K562 (cell line): ENCODE measurements around the gene SLC24A3. TPM values are rescaled to one million over a fixed set of nuclear protein-coding genes. Genes with fewer than 3 reads are reported as not detected.

Experiments
- ATAC-seq: fragments of 200-7000 bp; cut with Tn5 transposase; 3 replicates; pipeline ENCODE4 v1.9.1; 2020; ENCODE audit warnings: moderate library complexity
- BruUV-seq: library from RNA; stranded (reverse); fragments of 400-500 nt; replicated peaks from 2 replicates; lab custom pipeline; 2021; lab: Mats Ljungman, UMichigan
- CTCF ChIA-PET: fragments of 300-600 bp; formaldehyde crosslinking; extraction: SDS; loops from one replicate; lab custom pipeline; 2021; ENCODE audit warnings: low intra/inter-chr PET ratio; lab: Yijun Ruan, JAX
- POLR2A ChIA-PET: fragments of 300-600, 350-650 bp; sonication (Branson Sonifier 250); formaldehyde crosslinking; extraction: SDS; loops from one replicate; lab custom pipeline; 2021; ENCODE audit warnings: antibody characterized with exemption, inconsistent platforms; lab: Yijun Ruan, JAX
- DNase-seq, 4 experiments: peaks; one replicate each; pipeline versions ENCODE4 v3.0.0 to v3.0.0-alpha.2; 2011 to 2018; ENCODE audit warnings: low spot score in 3 of 4, mixed read lengths in 3 of 4; ENCODE audit errors: extremely low read depth in 1 of 4
- FAIRE-seq: peaks from 2 replicates; lab custom pipeline; 2011; peaks lifted over from hg19 to GRCh38; lab: Jason Lieb, UNC
- H2AFZ ChIP-seq: 2 replicates; pipeline ENCODE4 v1.6.0; 2011; ENCODE audit warnings: low read depth, low read length, control low read depth, inconsistent platforms
- H3K27ac ChIP-seq: fragments of 200-600 bp; 3 replicates; pipeline ENCODE4 v1.8.0; 2011; ENCODE audit warnings: low read depth, mild to moderate bottlenecking, control low read depth, inconsistent platforms, low read length, moderate library complexity, mixed read lengths; ENCODE audit errors: extremely low read depth
- H3K27me3 ChIP-seq, 2 experiments: fragments of 300-600 bp in 1 of 2; 2 replicates in 1 of 2; 3 replicates in 1 of 2; pipeline versions ENCODE4 v1.6.0 to v1.8.0; 2011; ENCODE audit warnings: inconsistent platforms in 2 of 2, low read length in 2 of 2, mild to moderate bottlenecking in 1 of 2, mixed read lengths in 1 of 2, moderate library complexity in 1 of 2; ENCODE audit not compliant: control insufficient read depth in 2 of 2, insufficient read depth in 2 of 2
- H3K36me3 ChIP-seq: fragments of 300-600 bp; 3 replicates; pipeline ENCODE4 v1.8.0; 2011; ENCODE audit warnings: mild to moderate bottlenecking, low read length, inconsistent platforms; ENCODE audit not compliant: control insufficient read depth, insufficient read depth
- H3K4me1 ChIP-seq, 2 experiments: fragments of 200-600 bp in 1 of 2; replicated peaks in 1 of 2; 2 replicates in 1 of 2; 3 replicates in 1 of 2; pipeline versions ENCODE4 v1.5.1 to v1.8.0; 2011; ENCODE audit warnings: inconsistent platforms in 2 of 2, low read length in 2 of 2, mild to moderate bottlenecking in 1 of 2, mixed read lengths in 1 of 2, moderate library complexity in 1 of 2; ENCODE audit not compliant: control insufficient read depth in 2 of 2, insufficient read depth in 2 of 2
- H3K4me2 ChIP-seq: 2 replicates; pipeline ENCODE4 v1.6.1; 2011; ENCODE audit warnings: low read length, control low read depth, inconsistent platforms, mixed read lengths; ENCODE audit not compliant: insufficient read depth
- H3K4me3 ChIP-seq: fragments of 200-600 bp; sonication (generic), shearing (Covaris generic); 2 replicates; pipeline ENCODE4 v1.5.1; 2016; ENCODE audit warnings: control low read depth, inconsistent platforms
- H3K79me2 ChIP-seq: fragments of 200-600 bp; 3 replicates; pipeline ENCODE4 v1.8.0; 2011; ENCODE audit warnings: low read length, inconsistent platforms; ENCODE audit not compliant: control insufficient read depth, insufficient read depth
- H3K9ac ChIP-seq, 2 experiments: 2 replicates each; pipeline versions ENCODE4 v1.6.0 to v1.6.1; 2011; ENCODE audit warnings: low read depth in 2 of 2, low read length in 2 of 2, control low read depth in 1 of 2, inconsistent platforms in 1 of 2, mild to moderate bottlenecking in 1 of 2, mixed read lengths in 1 of 2; ENCODE audit not compliant: insufficient read depth in 1 of 2
- H3K9me1 ChIP-seq: one replicate; pipeline ENCODE4 v1.6.0; 2011; ENCODE audit warnings: inconsistent platforms, mild to moderate bottlenecking, low read length, moderate library complexity; ENCODE audit not compliant: control insufficient read depth, insufficient read depth
- H3K9me3 ChIP-seq: replicated peaks from 2 replicates; pipeline ENCODE4 v1.5.1; 2011; ENCODE audit warnings: low read depth, low read length, inconsistent platforms; ENCODE audit not compliant: control insufficient read depth, insufficient read depth
- H4K20me1 ChIP-seq: replicated peaks from 2 replicates; pipeline ENCODE4 v1.6.1; 2011; ENCODE audit warnings: low read length, inconsistent platforms, mixed read lengths; ENCODE audit not compliant: control insufficient read depth, insufficient read depth
- BRF1 ChIP-seq: IDR thresholded peaks from 3 replicates; pipeline ENCODE4 v1.6.1; 2011; ENCODE audit warnings: borderline replicate concordance, mild to moderate bottlenecking; ENCODE audit not compliant: insufficient read length; ENCODE audit errors: extremely low read depth
- CBX5 ChIP-seq: IDR thresholded peaks from 2 replicates; pipeline ENCODE4 v1.6.1; 2014; ENCODE audit warnings: low read depth, borderline replicate concordance
- ETV5 ChIP-seq: sonication (generic); formaldehyde crosslinking; IDR thresholded peaks from 2 replicates; pipeline ENCODE4 v1.4.0; 2020; ENCODE audit warnings: low read depth, mild to moderate bottlenecking, missing genetic modification reagents
- FOSL1 ChIP-seq: fragments of 200-800 bp; sonication (Bioruptor generic); conservative IDR thresholded peaks from 2 replicates; pipeline ENCODE4 v1.6.1; 2016; ENCODE audit warnings: missing genetic modification characterization, missing compliant biosample characterization
- KDM4B ChIP-seq, 2 experiments: fragments of 450-650 bp in 1 of 2; sonication (generic) in 1 of 2; IDR thresholded peaks; 2 replicates each; pipeline ENCODE4 v1.6.1; 2016 to 2017; ENCODE audit warnings: borderline replicate concordance in 2 of 2, antibody characterized with exemption in 1 of 2, low read depth in 1 of 2, mild to moderate bottlenecking in 1 of 2
- L3MBTL2 ChIP-seq: fragments of 450-650 bp; IDR thresholded peaks from 2 replicates; pipeline ENCODE4 v1.6.1; 2016; ENCODE audit warnings: mild to moderate bottlenecking, moderate library complexity
- TAF9B ChIP-seq: fragments of 450-650 bp; IDR thresholded peaks from 2 replicates; pipeline ENCODE4 v1.6.1; 2018; ENCODE audit warnings: mild to moderate bottlenecking; ENCODE audit not compliant: partially characterized antibody
- ZNF589 ChIP-seq: fragments of 200-800 bp; sonication (Bioruptor generic); IDR thresholded peaks from 2 replicates; pipeline ENCODE4 v1.6.1; 2016; ENCODE audit warnings: low read depth, missing genetic modification characterization, missing compliant biosample characterization
- ZNF75A ChIP-seq: fragments of 450-650 bp; formaldehyde crosslinking; IDR thresholded peaks from 2 replicates; pipeline ENCODE4 v1.4.0; 2020; ENCODE audit warnings: mild to moderate bottlenecking
- WGBS: fragments of 100-300 bp; shearing (Covaris generic); methylation state at CpG from one replicate; pipeline ENCODE4 v1.1.6; 2016; ENCODE audit warnings: low coverage, mixed read lengths; ENCODE audit not compliant: insufficient coverage; ENCODE audit errors: missing lambda C conversion rate; 5-methylcytosine and 5-hydroxymethylcytosine counted together
- in situ Hi-C: fragments of 300-500 bp; cut with MboI; formaldehyde crosslinking; loops from 4 replicates; pipeline ENCODE4 v1.15.0; 2018; ENCODE audit warnings: inconsistent platforms, mixed read lengths
- intact Hi-C: fragments of 100-400 bp; cut with micrococcal nuclease; formaldehyde crosslinking; loops from 2 replicates; pipeline ENCODE4 v1.14.2; 2022
- polyA plus RNA-seq, 8 experiments: library from polyadenylated mRNA; depleted of rRNA in 4 of 8; stranded (reverse) in 5 of 8; unstranded in 3 of 8; fragments of >200 nt; fragmentation: Nextera tagmentation in 2 of 8; fragmentation: Illumina TruSeq in 1 of 8; extraction: Ambion mirVana in 2 of 8; extraction: Trizol in 1 of 8; gene quantifications; 2 replicates each; pipeline versions ENCODE4 v1.2.1 to v1.2.3, GENCODE V29; 2011 to 2014; ENCODE audit warnings: inconsistent platforms in 1 of 8, missing spikeins in 1 of 8
- total RNA-seq, 7 experiments: library from RNA; depleted of rRNA in 6 of 7; stranded (reverse); fragments of >200 nt in 6 of 7; fragmentation: Illumina TruSeq in 2 of 7; extraction: Trizol in 2 of 7; gene quantifications; 2 replicates each; pipeline versions ENCODE4 v1.2.1 to v1.2.3, GENCODE V29; 2011 to 2021; ENCODE audit warnings: low replicate concordance in 1 of 7
- TF ChIP-seq, protein P1 (sequence below): sonication (generic); formaldehyde crosslinking; IDR thresholded peaks from 2 replicates; pipeline ENCODE4 v1.4.0; 2020; ENCODE audit warnings: mild to moderate bottlenecking, missing genetic modification reagents
- TF ChIP-seq, protein P2 (sequence below): sonication (generic); formaldehyde crosslinking; IDR thresholded peaks from 2 replicates; pipeline ENCODE4 v1.8.0; 2022; ENCODE audit warnings: mild to moderate bottlenecking, low read depth, missing genetic modification reagents
- TF ChIP-seq, protein P3 (sequence below): fragments of 450-650 bp; formaldehyde crosslinking; IDR thresholded peaks from 2 replicates; pipeline ENCODE4 v1.4.0; 2022; ENCODE audit warnings: missing genetic modification characterization

Gene SLC24A3
- total and polyA plus RNA-seq, 9 of the 15 experiments (the other 6 are each of a cell fraction or from before 2014, with no cell fraction given): not detected

DNA sequence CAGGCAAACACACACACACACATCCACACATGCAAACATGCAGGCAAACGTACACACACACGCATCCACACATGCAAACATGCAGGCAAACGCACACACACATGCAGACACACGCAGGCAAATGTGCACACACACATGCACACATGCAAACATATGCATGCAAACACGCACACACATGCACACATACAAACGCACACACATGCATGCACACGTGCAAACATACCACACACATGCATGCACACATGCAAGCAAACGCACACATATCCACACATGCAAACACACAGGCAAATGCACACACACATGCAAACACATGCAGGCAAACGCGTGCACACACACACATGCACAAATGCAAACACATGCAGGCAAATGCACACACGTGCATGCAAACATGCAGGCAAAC lies 498.7 kb downstream of the SLC24A3 start:
- no peaks in the 10 kb centered on the region for H3K9me1 ChIP-seq
- BruUV-seq: no TSS peak
- under 1% methylated on average over 11 of the region's 11 CpGs for WGBS
- no peaks in the 10 kb centered on the region for H3K9me3 ChIP-seq
- ChIA-PET CTCF (no interaction called here), POLR2A (no interaction called here)
- H3K27ac ChIP-seq: no peak overlapping the region
- H4K20me1 ChIP-seq: no peaks in the 10 kb centered on the region
- H3K9ac ChIP-seq: no peak overlapping the region
- ATAC-seq (no peak), FAIRE-seq (no peak), DNase-seq (no peak)
- intact Hi-C loops (no loop called here), in situ Hi-C loops (no loop called here)
- H3K4me1 ChIP-seq: no peaks in the 10 kb centered on the region
- H3K27me3 ChIP-seq: no peaks in the 10 kb centered on the region
- H2AFZ ChIP-seq: no peak overlapping the region
- TF ChIP-seq ZNF75A (CRISPR knock-in tag): no peak
- TF ChIP-seq ETV5 (CRISPR knock-in tag): no peak
- no peak for TF ChIP-seq CBX5
- H3K36me3 ChIP-seq: no peaks in the 10 kb centered on the region
- H3K79me2 ChIP-seq: no peaks in the 10 kb centered on the region
- H3K4me2 ChIP-seq: no peak overlapping the region
- H3K4me3 ChIP-seq: no peak overlapping the region

GRCh38 chr20:19712721-19713260 lies 500.3 kb downstream of the SLC24A3 start:
- FAIRE-seq (no peak), DNase-seq (no peak), ATAC-seq (no peak)
- Histone ChIP-seq H4K20me1 (no peaks in the 10 kb centered on the region), H3K9me1 (no peaks in the 10 kb centered on the region), H3K79me2 (no peaks in the 10 kb centered on the region), H3K4me1 (no peaks in the 10 kb centered on the region), H3K27ac (no peak overlapping the region), H3K9me3 (no peaks in the 10 kb centered on the region), H3K4me3 (no peak overlapping the region), H3K27me3 (no peaks in the 10 kb centered on the region; a peak in 1 of 5 replicates), H2AFZ (no peak overlapping the region), H3K9ac (no peak overlapping the region), H3K4me2 (no peak overlapping the region), H3K36me3 (no peaks in the 10 kb centered on the region)
- ChIA-PET POLR2A (no interaction called here), CTCF (no interaction called here)
- 0% methylated on average over 4 of the region's 4 CpGs for WGBS
- BruUV-seq: no TSS peak
- in situ Hi-C loops (no loop called here), intact Hi-C loops (no loop called here)
- TF ChIP-seq BRF1 (no peak), L3MBTL2 (no peak), TAF9B (no peak), KDM4B (IDR thresholded peaks at IDR 0.05; ENCODE audit: borderline replicate concordance in 2 of 2, low read depth in 1 of 2) (no peak), FOSL1 (tag) (no peak), ZNF589 (CRISPR knock-in tag) (no peak)
- TF ChIP-seq, protein P1, sequence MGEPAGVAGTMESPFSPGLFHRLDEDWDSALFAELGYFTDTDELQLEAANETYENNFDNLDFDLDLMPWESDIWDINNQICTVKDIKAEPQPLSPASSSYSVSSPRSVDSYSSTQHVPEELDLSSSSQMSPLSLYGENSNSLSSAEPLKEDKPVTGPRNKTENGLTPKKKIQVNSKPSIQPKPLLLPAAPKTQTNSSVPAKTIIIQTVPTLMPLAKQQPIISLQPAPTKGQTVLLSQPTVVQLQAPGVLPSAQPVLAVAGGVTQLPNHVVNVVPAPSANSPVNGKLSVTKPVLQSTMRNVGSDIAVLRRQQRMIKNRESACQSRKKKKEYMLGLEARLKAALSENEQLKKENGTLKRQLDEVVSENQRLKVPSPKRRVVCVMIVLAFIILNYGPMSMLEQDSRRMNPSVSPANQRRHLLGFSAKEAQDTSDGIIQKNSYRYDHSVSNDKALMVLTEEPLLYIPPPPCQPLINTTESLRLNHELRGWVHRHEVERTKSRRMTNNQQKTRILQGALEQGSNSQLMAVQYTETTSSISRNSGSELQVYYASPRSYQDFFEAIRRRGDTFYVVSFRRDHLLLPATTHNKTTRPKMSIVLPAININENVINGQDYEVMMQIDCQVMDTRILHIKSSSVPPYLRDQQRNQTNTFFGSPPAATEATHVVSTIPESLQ: no peak
- TF ChIP-seq, protein P2, sequence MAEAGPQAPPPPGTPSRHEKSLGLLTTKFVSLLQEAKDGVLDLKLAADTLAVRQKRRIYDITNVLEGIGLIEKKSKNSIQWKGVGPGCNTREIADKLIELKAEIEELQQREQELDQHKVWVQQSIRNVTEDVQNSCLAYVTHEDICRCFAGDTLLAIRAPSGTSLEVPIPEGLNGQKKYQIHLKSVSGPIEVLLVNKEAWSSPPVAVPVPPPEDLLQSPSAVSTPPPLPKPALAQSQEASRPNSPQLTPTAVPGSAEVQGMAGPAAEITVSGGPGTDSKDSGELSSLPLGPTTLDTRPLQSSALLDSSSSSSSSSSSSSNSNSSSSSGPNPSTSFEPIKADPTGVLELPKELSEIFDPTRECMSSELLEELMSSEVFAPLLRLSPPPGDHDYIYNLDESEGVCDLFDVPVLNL: no peak
- TF ChIP-seq, protein P3, sequence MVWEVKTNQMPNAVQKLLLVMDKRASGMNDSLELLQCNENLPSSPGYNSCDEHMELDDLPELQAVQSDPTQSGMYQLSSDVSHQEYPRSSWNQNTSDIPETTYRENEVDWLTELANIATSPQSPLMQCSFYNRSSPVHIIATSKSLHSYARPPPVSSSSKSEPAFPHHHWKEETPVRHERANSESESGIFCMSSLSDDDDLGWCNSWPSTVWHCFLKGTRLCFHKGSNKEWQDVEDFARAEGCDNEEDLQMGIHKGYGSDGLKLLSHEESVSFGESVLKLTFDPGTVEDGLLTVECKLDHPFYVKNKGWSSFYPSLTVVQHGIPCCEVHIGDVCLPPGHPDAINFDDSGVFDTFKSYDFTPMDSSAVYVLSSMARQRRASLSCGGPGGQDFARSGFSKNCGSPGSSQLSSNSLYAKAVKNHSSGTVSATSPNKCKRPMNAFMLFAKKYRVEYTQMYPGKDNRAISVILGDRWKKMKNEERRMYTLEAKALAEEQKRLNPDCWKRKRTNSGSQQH (CRISPR knock-in tag): no peak
